Endometrial microvascular endothelial cells (primary cell): Measurements from ENCODE around the gene DEPDC5. TPM values are rescaled to one million over a fixed set of nuclear protein-coding genes. Genes with fewer than 3 reads are reported as not detected.
"Not testable (repeated sequence)": the region's sequence is repeated elsewhere in the genome, so short reads cannot be mapped to it uniquely, and the experiment has no call there.

ENCODE experiments used
- in situ Hi-C: cut with HindIII; loops from 2 replicates; pipeline ENCODE4 v1.10.0; 2017; ENCODE audit warnings: low sequenced_read_pairs, low pct_unique_long_range_greater_than_20kb; ENCODE audit errors: inconsistent ontology term
- total RNA-seq: library from RNA; depleted of rRNA; stranded (reverse); fragments of >200 nt; gene quantifications from one replicate; pipeline ENCODE4 v1.2.3, GENCODE V29; 2015; ENCODE audit errors: inconsistent ontology term

Gene DEPDC5
- 14.9 TPM for total RNA-seq

GRCh38 chr22:31753634-31754501 lies at the start of gene DEPDC5:
TSS of gene DEPDC5 (plus strand) at chr22:31754019. CDS start at chr22:31754922, 903 bp downstream.
- in situ Hi-C loops, result no loop called here

- in situ Hi-C loops, result no loop called here
Observed at GRCh38 chr22:31707519-31707918, 46.3 kb upstream of the DEPDC5 start.

- in situ Hi-C loops, result not testable (repeated sequence)
Observed at GRCh38 chr22:31711226-31711625, 42.6 kb upstream of the DEPDC5 start.

DNA sequence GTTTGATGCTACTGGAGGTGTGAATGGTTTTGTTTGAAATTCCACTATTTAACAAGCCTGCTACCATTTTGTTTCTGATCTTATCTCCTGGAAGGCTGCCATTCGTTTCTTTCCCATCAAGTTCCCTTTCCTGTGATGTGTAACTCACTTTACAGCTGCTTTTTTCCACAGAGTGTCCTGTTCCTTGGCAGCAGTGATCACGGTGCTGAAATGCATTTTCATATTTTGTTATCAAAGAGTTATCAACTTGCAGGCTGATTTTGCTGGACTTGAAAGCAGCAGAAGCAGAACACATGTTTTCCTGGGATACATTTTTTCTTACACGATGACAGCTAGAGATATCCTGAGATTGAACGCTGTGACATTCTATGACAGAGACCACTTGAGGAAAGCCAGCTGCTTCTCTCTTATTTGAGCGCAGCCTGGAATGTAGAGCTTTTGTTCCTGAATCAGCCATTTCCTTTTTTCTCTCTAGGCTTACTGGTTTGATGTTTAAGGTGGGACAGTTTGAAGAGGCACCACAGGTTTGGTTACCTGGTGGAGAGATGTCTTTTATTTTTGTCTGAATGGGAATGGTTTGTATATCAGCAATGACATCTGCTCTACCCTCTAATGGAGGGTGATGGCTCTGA lies 38.6 kb upstream of the DEPDC5 start:
- in situ Hi-C loops, result no loop called here

DNA sequence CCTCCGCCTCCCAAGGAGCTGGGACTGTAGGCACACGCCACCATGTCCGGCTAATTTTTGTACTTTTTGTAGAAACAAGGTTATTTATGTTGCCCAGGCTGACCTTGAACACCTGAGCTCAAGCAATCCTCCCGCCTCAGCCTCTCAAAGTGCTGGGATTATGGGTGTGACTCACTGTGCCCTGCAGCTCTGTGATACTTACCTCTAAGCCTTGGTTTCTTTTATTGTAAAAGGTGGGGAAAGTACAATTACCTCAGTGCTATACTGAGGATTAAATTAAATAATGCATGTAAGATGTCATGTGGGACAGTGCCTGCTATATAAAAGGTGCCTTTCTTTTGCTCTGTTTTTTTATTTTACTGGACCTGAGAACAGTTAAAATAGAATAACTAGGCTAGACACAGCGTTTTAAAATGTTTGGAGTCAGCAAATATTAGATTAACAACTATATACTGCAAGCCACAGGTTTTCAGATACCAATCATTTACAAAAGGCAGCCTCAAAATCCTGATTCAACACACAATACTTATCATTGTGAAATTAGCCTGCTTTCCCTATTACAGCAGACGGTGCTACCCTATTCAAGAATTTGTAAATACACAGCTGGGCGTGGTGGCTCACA lies 33.9 kb upstream of the DEPDC5 start:
- in situ Hi-C loops, result no loop called here

GRCh38 chr22:31723723-31724122 lies 30.1 kb upstream of the DEPDC5 start:
- in situ Hi-C loops, result no loop called here

DNA sequence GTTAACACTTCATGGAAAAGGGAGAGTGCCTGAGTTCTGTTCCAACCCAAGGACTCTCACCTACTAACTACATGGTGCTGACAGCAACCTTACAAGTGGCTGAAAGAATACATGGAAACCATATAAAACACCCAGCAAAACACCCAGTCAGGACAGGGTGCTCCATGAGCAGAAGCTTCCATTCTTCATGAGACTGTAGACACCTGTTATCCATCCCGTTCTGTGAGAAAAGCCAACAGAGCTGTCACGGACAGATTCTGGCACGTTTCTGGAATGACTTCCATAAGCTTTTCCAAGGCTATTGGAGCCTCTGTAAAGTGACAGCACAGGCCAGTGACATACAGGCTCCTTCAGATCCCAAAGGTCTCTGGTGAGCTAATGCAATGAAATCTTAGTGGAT lies 27.1 kb upstream of the DEPDC5 start:
- in situ Hi-C loops, result no loop called here

GRCh38 chr22:31728857-31729256 lies 25.0 kb upstream of the DEPDC5 start:
- in situ Hi-C loops, result no loop called here

DNA sequence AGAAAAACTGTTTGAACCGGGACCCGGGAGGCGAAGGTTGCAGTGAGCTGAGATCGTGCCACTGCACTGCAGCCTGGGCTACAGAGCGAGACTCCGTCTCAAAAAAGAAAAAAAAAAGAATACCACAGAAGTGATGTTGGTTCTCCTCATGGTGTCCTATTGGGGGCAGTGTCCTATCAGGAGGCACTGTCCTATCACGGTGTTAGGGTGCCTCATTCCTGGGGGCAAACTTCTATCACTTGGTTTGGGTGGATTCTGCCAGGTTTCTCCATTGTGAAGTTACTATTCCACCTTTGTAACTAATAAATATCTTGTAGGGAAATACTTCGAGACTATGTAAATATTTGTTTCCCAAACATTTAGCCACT lies 23.5 kb upstream of the DEPDC5 start:
- in situ Hi-C loops, result no loop called here

- in situ Hi-C loops, result no loop called here
Observed at GRCh38 chr22:31732089-31732829, 21.6 kb upstream of the DEPDC5 start.

DNA sequence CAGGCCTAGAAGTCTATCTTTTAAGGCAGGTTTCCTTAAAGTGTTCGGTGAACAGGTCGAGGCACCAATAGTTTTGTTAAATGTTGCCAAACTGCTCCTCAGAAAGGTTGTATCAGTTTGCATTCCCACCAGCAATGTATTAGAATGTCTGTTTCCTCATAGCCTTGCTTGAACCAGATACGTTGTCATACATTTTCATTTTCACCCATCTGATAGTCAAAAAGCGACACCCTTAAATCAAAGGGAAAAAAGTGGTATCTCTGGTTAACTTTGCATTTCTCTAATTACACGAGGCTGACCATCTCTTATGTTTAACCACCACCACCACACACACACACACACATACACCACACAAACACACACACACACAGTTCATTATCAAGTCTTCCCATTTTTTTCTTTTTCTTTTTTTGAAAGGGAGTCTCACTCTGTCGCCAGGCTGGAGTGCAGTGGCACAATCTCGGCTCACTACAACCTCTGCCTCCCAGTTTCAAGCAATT lies 20.2 kb upstream of the DEPDC5 start:
- in situ Hi-C loops, result no loop called here

DNA sequence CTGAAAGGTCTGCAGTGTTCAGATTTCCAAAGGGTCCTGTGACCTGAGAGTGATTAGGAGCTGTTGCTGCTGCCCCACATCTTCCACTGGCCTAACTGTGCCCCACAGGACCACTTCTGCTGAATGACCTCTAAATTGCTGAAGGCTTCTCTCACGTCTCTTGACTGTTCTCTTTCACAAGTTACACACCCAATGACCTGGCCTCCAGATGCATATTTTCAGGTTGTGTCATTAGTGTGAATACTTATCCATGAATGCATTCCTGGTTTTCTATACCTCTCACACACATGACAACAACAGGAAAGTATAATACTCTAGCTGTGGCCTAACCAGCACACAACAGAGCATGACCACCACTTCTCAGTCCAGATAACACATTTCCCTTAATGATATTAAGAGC lies 19.3 kb upstream of the DEPDC5 start:
- in situ Hi-C loops, result no loop called here

DNA sequence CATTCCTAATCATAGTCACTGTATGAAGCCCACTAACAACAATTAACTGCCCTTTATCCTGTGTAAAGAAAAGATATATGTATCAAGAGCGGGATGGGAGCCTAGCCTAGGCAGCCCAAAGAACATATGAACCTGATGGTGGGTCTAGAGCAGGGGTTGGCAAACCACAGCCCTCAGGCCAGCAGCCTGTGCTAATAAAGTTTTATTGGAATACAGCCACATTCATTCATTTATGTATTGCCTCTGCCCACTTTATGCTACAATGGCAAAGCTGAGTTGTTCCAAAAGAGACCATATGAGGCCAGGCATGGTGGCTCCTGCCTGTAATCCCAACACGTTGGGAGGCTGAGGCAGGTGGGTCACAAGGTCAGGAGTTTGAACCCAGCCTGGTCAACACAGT lies 17.4 kb upstream of the DEPDC5 start:
- in situ Hi-C loops, result no loop called here

DNA sequence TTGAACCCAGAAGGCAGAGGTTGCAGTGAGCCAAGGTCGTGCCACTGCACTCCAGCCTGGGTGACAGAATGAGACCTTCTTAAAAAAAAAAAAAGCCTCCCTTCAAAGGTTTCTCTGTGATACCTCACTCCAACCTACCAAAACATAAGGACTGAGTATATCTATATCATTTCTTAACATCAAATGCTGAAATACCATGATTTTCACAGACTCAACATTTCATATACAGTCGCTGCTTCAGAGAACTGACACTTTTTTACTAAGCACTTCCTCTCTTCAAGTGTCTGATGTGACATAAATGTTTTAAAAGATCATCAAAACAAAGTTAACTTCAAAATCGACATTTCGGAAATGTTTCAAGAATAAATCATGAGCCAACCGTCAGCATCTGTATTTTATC lies 15.9 kb upstream of the DEPDC5 start:
- in situ Hi-C loops, result no loop called here

DNA sequence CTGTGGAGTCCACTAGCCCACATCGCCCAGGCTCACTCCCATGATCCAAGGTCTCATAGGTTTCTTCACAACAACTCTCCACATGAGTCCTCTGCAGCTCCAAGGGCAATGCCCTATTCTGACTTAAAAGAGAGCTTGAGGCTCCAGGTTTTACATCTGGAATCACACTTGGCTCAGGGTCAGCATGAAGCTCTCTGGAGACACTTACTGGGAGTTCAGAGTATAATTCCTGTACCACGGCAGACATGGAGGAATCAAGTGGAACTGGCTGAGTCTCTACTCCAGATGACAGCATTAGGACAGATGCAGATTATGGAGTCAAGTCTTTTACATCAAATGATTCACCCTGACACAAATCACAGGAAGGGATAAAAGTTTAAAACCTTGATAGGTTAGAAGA lies 15.3 kb upstream of the DEPDC5 start:
- in situ Hi-C loops, result no loop called here

GRCh38 chr22:31739795-31740201 lies 14.0 kb upstream of the DEPDC5 start:
- in situ Hi-C loops, result no loop called here

GRCh38 chr22:31740314-31740713 lies 13.5 kb upstream of the DEPDC5 start:
- in situ Hi-C loops, result not testable (repeated sequence)

DNA sequence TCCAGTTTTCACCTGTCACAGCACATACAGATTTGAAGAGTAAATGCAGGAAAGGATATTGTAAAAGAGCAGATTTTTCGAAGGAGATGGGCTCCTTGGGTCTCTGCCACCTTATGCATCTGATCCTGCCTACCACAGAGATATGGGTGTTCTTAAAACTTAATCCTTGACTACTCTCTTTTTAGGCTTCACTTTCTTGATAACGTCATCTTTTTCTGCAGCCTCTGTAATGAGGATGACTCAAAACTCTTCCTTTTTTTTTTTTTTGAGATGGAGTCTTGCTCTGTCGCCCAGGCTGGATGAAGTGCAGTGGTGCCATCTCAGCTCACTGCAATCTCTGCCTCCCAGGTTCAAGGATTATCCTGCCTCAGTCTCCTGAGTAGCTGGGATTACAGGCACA lies 11.7 kb upstream of the DEPDC5 start:
- in situ Hi-C loops, result no loop called here

GRCh38 chr22:31742682-31743081 lies 11.1 kb upstream of the DEPDC5 start:
- in situ Hi-C loops, result no loop called here
